WTC11 (cell line): ENCODE measurements around the gene CD2AP. TPM values are rescaled to one million over a fixed set of nuclear protein-coding genes. Genes with fewer than 3 reads are reported as not detected.
A peak's percentile ranks its signal among the peaks of the same experiment; 100 is the strongest.

Experiments used
- ATAC-seq: fragments of 200-7000 bp; cut with Tn5 transposase; 2 replicates; pipeline ENCODE4 v1.10.0; 2021; ENCODE audit warnings: mild to moderate bottlenecking, moderate library complexity
- CTCF ChIA-PET: fragments of 300-600 bp; sonication (Branson Sonifier 250); formaldehyde crosslinking; loops from one replicate; lab custom pipeline; 2021; ENCODE audit warnings: antibody characterized with exemption; lab: Charles Lee
- POLR2A ChIA-PET: fragments of 350-600 bp; sonication (Branson Sonifier 250); formaldehyde crosslinking; loops from one replicate; lab custom pipeline; 2021; ENCODE audit warnings: antibody characterized with exemption; lab: Charles Lee
- DNase-seq: peaks from one replicate; pipeline ENCODE4 v3.0.0; 2021; ENCODE audit warnings: low spot score
- H3K27ac Mint-ChIP-seq: 2 replicates; pipeline ENCODE4 v1.8.0; 2021; ENCODE audit warnings: mixed read lengths
- H3K27me3 Mint-ChIP-seq: 2 replicates; pipeline ENCODE4 v1.8.0; 2021; ENCODE audit warnings: low read depth, mild to moderate bottlenecking, moderate library complexity, mixed read lengths
- H3K36me3 Mint-ChIP-seq: 2 replicates; pipeline ENCODE4 v1.8.0; 2021; ENCODE audit warnings: mixed read lengths
- H3K4me1 Mint-ChIP-seq: 2 replicates; pipeline ENCODE4 v1.8.0; 2022; ENCODE audit warnings: mixed read lengths
- H3K4me3 Mint-ChIP-seq: 2 replicates; pipeline ENCODE4 v1.8.0; 2021; ENCODE audit warnings: mild to moderate bottlenecking, moderate library complexity, mixed read lengths
- H3K9me3 Mint-ChIP-seq: 2 replicates; pipeline ENCODE4 v1.8.0; 2021; ENCODE audit warnings: mixed read lengths
- ATF1 ChIP-seq: sonication (generic); formaldehyde crosslinking; IDR thresholded peaks from 2 replicates; pipeline ENCODE4 v1.8.1; 2023; ENCODE audit warnings: mild to moderate bottlenecking, moderate library complexity, missing genetic modification reagents
- CREM ChIP-seq: sonication (generic); formaldehyde crosslinking; IDR thresholded peaks from 2 replicates; pipeline ENCODE4 v1.8.1; 2022; ENCODE audit warnings: mild to moderate bottlenecking, missing genetic modification reagents, moderate library complexity
- EMX1 ChIP-seq: fragments of 250-450 bp; sonication (Bioruptor Pico); IDR thresholded peaks from 2 replicates; pipeline ENCODE4 v1.8.0; 2021; ENCODE audit warnings: mild to moderate bottlenecking
- GABPB1 ChIP-seq: sonication (generic); formaldehyde crosslinking; IDR thresholded peaks from 2 replicates; pipeline ENCODE4 v1.8.1; 2023; ENCODE audit warnings: mild to moderate bottlenecking, missing genetic modification reagents
- HMGA2 ChIP-seq: fragments of 250-450 bp; sonication (Bioruptor Pico); IDR thresholded peaks from 2 replicates; pipeline ENCODE4 v1.4.0; 2021; ENCODE audit warnings: mild to moderate bottlenecking, moderate library complexity
- NR3C1 ChIP-seq: sonication (generic); formaldehyde crosslinking; conservative IDR thresholded peaks from 2 replicates; pipeline ENCODE4 v1.8.1; 2023; ENCODE audit warnings: low read depth, mild to moderate bottlenecking, missing genetic modification reagents
- RORB ChIP-seq: fragments of 250-450 bp; sonication (Bioruptor Pico); IDR thresholded peaks from 2 replicates; pipeline ENCODE4 v1.9.0; 2021; ENCODE audit warnings: mild to moderate bottlenecking
- SOX15 ChIP-seq: fragments of 250-450 bp; sonication (Bioruptor Pico); IDR thresholded peaks from 2 replicates; pipeline ENCODE4 v1.9.0; 2021; ENCODE audit warnings: mild to moderate bottlenecking
- SP1 ChIP-seq: sonication (generic); formaldehyde crosslinking; conservative IDR thresholded peaks from 2 replicates; pipeline ENCODE4 v1.8.1; 2022; ENCODE audit warnings: missing genetic modification reagents
- TCF7 ChIP-seq: sonication (generic); formaldehyde crosslinking; IDR thresholded peaks from 2 replicates; pipeline ENCODE4 v1.8.0; 2022; ENCODE audit warnings: mild to moderate bottlenecking, low read depth, missing genetic modification reagents, moderate library complexity
- TP53 ChIP-seq: sonication (generic); formaldehyde crosslinking; IDR thresholded peaks from 2 replicates; pipeline ENCODE4 v1.8.1; 2023; ENCODE audit warnings: mild to moderate bottlenecking, missing genetic modification reagents
- ZNF263 ChIP-seq: sonication (generic); formaldehyde crosslinking; IDR thresholded peaks from 2 replicates; pipeline ENCODE4 v1.8.1; 2022; ENCODE audit warnings: low read depth, mild to moderate bottlenecking, moderate library complexity, missing genetic modification reagents
- ZNF281 ChIP-seq: sonication (generic); formaldehyde crosslinking; IDR thresholded peaks from 2 replicates; pipeline ENCODE4 v1.8.0; 2023; ENCODE audit warnings: mild to moderate bottlenecking, missing genetic modification reagents
- ZNF317 ChIP-seq: sonication (generic); formaldehyde crosslinking; IDR thresholded peaks from 2 replicates; pipeline ENCODE4 v1.8.1; 2023; ENCODE audit warnings: low read depth, mild to moderate bottlenecking, moderate library complexity, missing genetic modification reagents, borderline replicate concordance
- ZNF416 ChIP-seq: fragments of 250-450 bp; sonication (Bioruptor Pico); IDR thresholded peaks from 2 replicates; pipeline ENCODE4 v1.9.0; 2021; ENCODE audit warnings: mild to moderate bottlenecking, inconsistent platforms
- ZNF532 ChIP-seq: fragments of 250-450 bp; sonication (Bioruptor Pico); IDR thresholded peaks from 2 replicates; pipeline ENCODE4 v1.9.0; 2021; ENCODE audit warnings: mild to moderate bottlenecking, borderline replicate concordance
- total RNA-seq: library from RNA; stranded (reverse); gene quantifications from 3 replicates; pipeline ENCODE4 v1.2.3, GENCODE V29; 2021
- TF ChIP-seq, protein P1 (sequence below): sonication (generic); formaldehyde crosslinking; IDR thresholded peaks from 2 replicates; pipeline ENCODE4 v1.8.1; 2023; ENCODE audit warnings: mild to moderate bottlenecking, missing genetic modification reagents, moderate library complexity
- TF ChIP-seq, protein P2 (sequence below): sonication (generic); formaldehyde crosslinking; IDR thresholded peaks from 2 replicates; pipeline ENCODE4 v1.8.0; 2022; ENCODE audit warnings: mild to moderate bottlenecking, missing genetic modification reagents
- TF ChIP-seq, protein P3 (sequence below): sonication (generic); formaldehyde crosslinking; IDR thresholded peaks from 2 replicates; pipeline ENCODE4 v1.8.1; 2023; ENCODE audit warnings: mild to moderate bottlenecking, missing genetic modification reagents, borderline replicate concordance

Gene CD2AP
- total RNA-seq, 1 experiment from 2014 or later: 77.0 TPM

- CTCF ChIA-PET: interaction anchor here (1.1 kb wide), 1 partner anchor 32 kb away, joined by 3 read pairs; no protein-coding TSS in a partner anchor
- Mint-ChIP-seq H3K4me3 (no peak overlapping the region), H3K4me1 (peaks cover 12% of the 10 kb centered on the region)
- TF ChIP-seq ATF1 (CRISPR knock-in tag): no peak
- TF ChIP-seq, protein P1, sequence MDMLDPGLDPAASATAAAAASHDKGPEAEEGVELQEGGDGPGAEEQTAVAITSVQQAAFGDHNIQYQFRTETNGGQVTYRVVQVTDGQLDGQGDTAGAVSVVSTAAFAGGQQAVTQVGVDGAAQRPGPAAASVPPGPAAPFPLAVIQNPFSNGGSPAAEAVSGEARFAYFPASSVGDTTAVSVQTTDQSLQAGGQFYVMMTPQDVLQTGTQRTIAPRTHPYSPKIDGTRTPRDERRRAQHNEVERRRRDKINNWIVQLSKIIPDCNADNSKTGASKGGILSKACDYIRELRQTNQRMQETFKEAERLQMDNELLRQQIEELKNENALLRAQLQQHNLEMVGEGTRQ (CRISPR knock-in tag): no peak
- TF ChIP-seq TCF7 (CRISPR knock-in tag): no peak
- TF ChIP-seq ZNF263 (CRISPR knock-in tag): no peak
- no peak for TF ChIP-seq ZNF281
- no peak for TF ChIP-seq EMX1 (CRISPR knock-in tag)
- no peak for TF ChIP-seq GABPB1
- TF ChIP-seq ZNF317: no peak
- no peak for TF ChIP-seq CREM
- no peak for TF ChIP-seq RORB (CRISPR knock-in tag)
- TF ChIP-seq TP53 (CRISPR knock-in tag): no peak
- TF ChIP-seq HMGA2 (CRISPR knock-in tag): no peak
- TF ChIP-seq SOX15 (CRISPR knock-in tag): no peak
- TF ChIP-seq, protein P2, sequence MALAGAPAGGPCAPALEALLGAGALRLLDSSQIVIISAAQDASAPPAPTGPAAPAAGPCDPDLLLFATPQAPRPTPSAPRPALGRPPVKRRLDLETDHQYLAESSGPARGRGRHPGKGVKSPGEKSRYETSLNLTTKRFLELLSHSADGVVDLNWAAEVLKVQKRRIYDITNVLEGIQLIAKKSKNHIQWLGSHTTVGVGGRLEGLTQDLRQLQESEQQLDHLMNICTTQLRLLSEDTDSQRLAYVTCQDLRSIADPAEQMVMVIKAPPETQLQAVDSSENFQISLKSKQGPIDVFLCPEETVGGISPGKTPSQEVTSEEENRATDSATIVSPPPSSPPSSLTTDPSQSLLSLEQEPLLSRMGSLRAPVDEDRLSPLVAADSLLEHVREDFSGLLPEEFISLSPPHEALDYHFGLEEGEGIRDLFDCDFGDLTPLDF (CRISPR knock-in tag): no peak
- no peak for TF ChIP-seq ZNF416 (CRISPR knock-in tag)
- TF ChIP-seq SP1 (CRISPR knock-in tag): no peak
- no peak for TF ChIP-seq ZNF532 (CRISPR knock-in tag)
- no peak for TF ChIP-seq NR3C1 (CRISPR knock-in tag)
- TF ChIP-seq, protein P3, sequence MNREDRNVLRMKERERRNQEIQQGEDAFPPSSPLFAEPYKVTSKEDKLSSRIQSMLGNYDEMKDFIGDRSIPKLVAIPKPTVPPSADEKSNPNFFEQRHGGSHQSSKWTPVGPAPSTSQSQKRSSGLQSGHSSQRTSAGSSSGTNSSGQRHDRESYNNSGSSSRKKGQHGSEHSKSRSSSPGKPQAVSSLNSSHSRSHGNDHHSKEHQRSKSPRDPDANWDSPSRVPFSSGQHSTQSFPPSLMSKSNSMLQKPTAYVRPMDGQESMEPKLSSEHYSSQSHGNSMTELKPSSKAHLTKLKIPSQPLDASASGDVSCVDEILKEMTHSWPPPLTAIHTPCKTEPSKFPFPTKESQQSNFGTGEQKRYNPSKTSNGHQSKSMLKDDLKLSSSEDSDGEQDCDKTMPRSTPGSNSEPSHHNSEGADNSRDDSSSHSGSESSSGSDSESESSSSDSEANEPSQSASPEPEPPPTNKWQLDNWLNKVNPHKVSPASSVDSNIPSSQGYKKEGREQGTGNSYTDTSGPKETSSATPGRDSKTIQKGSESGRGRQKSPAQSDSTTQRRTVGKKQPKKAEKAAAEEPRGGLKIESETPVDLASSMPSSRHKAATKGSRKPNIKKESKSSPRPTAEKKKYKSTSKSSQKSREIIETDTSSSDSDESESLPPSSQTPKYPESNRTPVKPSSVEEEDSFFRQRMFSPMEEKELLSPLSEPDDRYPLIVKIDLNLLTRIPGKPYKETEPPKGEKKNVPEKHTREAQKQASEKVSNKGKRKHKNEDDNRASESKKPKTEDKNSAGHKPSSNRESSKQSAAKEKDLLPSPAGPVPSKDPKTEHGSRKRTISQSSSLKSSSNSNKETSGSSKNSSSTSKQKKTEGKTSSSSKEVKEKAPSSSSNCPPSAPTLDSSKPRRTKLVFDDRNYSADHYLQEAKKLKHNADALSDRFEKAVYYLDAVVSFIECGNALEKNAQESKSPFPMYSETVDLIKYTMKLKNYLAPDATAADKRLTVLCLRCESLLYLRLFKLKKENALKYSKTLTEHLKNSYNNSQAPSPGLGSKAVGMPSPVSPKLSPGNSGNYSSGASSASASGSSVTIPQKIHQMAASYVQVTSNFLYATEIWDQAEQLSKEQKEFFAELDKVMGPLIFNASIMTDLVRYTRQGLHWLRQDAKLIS (CRISPR knock-in tag): no peak
- TF ChIP-seq, all 79 proteins: peak for 0
- no peaks in the 10 kb centered on the region for H3K9me3 Mint-ChIP-seq
- H3K27me3 Mint-ChIP-seq: no peaks in the 10 kb centered on the region
- peak overlapping the region; percentile 88 for H3K27ac Mint-ChIP-seq
- ATAC-seq: peak; percentile 89
- H3K36me3 Mint-ChIP-seq: no peaks in the 10 kb centered on the region
- DNase-seq: peak; percentile 28
- POLR2A ChIA-PET: no interaction called here
Observed at GRCh38 chr6:47663462-47664216, 186.1 kb downstream of the CD2AP start.
